HG02885 (cell line): ENCODE data around the gene CFAP58.

ENCODE experiments used
- ATAC-seq: cut with Tn5 transposase; IDR thresholded peaks from one replicate; pipeline ENCODE4 v1.9.1; 2021; ENCODE audit warnings: mild to moderate bottlenecking; ENCODE audit not compliant: unreplicated experiment, poor library complexity

The CFAP58 gene

GRCh38 chr10:104333728-104334373 lies 19.8 kb upstream of the CFAP58 start:
- no peak for ATAC-seq

- no peak for ATAC-seq
These were observed 19.1 kb upstream of the CFAP58 start for GRCh38 chr10:104334561-104334960.

GRCh38 chr10:104334965-104335650 lies 18.5 kb upstream of the CFAP58 start:
- ATAC-seq = no peak

GRCh38 chr10:104336821-104337467 lies 16.7 kb upstream of the CFAP58 start:
- ATAC-seq = peak; percentile 24

DNA sequence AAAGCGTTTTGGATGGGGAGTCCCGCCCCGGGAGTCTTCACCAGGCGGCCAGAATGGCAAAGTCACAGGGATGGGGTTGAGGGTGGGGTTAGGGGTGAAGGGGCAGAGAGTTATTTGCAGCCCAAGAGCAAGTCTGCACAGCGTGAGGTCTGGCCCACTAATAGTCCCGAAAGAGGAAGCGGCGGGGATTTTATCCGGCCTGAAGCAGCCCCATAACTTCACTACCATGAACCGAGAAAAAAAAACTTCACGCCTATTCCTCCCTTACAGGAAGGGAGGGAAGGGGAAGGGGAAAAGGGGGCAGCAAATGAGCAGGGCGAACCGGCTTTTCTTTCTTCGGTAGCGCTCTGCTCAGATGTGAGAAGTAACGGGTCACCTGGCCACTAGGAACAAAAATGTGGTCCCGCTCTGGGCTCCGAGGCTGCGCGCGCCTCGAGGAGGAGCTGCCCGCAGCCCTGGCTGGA lies 16.1 kb upstream of the CFAP58 start:
- peak; percentile 58 for ATAC-seq

GRCh38 chr10:104337985-104338735 lies 15.5 kb upstream of the CFAP58 start, which contains the start of gene ITPRIP:
Gene ITPRIP, minus strand, starts transcription at chr10:104338465. Its CDS starts 22,414 bp downstream, at chr10:104316051.
- ATAC-seq = peak; percentile 75

- no peak for ATAC-seq
These were observed 14.0 kb upstream of the CFAP58 start for GRCh38 chr10:104339469-104340110.

DNA sequence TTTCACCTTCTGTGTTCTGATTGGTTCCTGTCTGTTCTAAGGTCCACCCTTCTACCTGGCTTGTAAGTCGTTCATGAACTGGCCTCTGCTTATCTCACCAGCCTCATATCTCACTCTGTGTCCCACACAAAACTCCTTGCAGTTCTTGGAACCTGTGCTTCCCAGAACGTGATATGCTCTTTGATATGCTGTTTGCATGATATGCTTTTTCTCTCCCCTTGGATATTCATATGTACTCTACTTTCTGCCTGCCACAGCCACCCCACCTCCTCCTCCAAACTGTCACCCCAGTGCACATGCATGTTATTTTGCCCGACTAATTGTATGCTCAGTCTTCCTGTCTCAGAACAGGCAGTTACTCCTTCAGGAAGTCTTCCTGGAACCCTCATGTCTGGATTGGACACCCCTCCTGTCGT lies 13.5 kb upstream of the CFAP58 start:
- no peak for ATAC-seq

DNA sequence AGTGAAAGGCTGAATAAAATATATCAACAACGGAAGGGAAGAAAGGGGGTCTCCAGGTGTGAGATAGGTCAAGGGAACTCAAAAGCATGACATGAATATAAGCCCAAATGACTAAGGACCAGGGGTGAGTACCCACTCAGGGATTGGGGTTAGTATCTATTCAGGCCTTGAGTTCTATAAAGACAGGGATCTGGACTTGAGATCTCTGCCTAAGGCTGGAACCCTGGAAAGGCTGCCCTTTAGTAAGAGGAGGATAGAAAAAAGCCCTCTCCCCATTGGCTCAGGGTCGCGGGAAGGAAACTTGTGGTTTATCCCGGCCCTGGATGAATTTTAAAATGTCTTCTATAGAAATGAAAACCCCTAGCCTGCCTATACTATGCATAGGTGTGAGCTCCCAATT lies 13.0 kb upstream of the CFAP58 start:
- no peak for ATAC-seq

DNA sequence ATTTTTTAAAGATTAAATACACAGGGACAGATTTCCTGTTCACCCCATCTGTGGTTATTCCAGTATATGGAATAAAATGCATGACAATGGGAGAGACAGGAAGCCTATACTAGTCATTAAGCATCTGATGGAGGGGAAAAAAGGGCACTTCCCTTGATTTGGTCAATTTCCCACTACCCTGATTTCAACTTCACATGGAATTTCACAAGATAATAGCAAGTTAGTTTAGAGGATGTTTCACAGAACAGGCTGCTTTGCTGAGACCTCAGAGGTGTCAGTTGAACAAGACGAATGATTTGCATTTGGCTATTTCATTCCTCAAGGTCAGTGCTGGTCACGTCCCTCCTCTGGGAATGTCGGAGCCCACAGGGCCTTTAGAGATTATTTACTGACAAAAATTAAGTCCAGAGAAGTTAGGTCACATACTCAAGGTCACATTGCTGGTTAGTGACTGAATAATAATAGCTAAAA lies 10.7 kb upstream of the CFAP58 start:
- no peak for ATAC-seq

- ATAC-seq = no peak
These were observed 9.4 kb upstream of the CFAP58 start for GRCh38 chr10:104344219-104344618.

- ATAC-seq = no peak
These were observed 8.1 kb upstream of the CFAP58 start for GRCh38 chr10:104345515-104345914.

DNA sequence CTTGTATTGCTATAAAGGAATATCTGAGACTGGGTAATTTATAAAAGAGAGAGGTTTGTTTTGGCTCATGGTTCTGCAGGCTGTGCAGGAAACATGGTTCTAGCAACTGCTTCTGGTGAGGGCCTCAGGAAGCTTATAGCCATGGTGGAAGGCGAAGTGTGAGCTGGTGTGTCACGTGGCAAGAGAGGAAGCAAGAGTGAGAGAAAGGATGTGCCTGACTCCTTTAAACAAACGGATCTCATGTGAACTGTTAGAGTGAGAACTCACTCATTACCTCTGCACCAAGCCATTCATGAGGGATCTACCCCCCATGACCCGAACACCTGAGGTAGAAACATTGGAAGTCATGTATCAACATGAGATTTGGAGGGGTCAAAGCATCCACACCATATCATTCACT lies 7.7 kb upstream of the CFAP58 start:
- no peak for ATAC-seq

DNA sequence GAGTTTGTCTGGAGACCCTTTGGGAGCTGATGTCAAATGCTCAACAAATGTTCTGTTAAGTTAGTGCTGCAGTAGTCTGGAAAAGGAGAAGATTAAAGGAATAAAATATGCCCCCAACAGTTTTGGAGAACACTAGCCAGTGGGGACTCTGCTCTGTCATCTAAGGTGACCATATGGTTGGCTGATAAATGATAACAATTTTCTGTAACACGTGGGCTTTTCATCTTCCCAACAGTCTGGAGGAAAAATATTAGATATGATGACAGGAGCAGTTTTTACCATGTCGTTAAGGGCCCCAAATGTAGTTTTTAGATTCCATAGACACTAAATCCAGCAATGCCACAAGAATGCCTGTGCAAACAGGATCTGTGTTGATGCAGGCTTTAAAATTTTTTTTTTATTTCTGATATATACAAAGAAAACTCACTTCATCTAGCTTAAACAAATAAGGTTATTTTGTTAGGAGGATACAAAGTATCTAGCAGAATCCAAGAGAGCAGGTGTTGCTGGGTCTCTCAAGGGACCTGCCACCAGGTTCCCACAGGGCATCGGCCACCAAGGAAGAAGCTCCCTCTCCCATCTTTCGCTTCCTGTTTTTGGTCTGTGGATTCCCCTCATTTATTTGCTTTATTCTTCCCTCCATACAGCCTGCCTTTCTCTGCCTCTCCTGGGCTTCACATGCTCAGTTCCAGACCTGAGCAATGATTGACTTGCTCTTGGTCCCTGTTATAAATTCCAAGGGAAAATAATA lies 6.2 kb upstream of the CFAP58 start:
- no peak for ATAC-seq

DNA sequence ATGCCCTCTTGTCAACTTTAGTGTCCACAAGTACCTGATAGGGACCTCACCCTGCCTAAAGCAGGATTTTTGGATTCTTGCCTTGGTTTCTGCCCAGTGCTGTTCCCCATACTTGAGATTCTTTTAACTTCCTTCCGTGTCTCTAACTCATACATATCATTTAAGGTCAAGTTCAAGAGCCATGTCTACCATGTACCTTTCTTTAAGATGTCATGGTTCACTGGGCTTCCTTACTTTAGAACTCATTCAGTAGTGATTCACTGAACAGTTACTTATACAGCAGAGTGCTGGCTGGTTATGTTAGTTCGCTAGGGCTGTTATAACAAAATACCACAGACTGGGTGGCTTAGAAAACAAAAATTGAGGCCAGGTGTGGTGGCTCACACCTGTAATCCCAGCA lies 5.0 kb upstream of the CFAP58 start:
- no peak for ATAC-seq

- ATAC-seq = peak; percentile 56
These were observed 4.0 kb upstream of the CFAP58 start for GRCh38 chr10:104349623-104350126.

- peak; percentile 53 for ATAC-seq
These were observed 3.5 kb upstream of the CFAP58 start for GRCh38 chr10:104350127-104350635.

- no peak for ATAC-seq
These were observed 2.5 kb upstream of the CFAP58 start for GRCh38 chr10:104351061-104351702.
